Ecto neural progenitor cell (in vitro differentiated cells): ENCODE data around the gene SH3RF1.

Experiments
- DNase-seq: peaks from one replicate; pipeline ENCODE4 v3.0.0-alpha.2; 2018; ENCODE audit warnings: low spot score

SH3RF1 gene

DNA sequence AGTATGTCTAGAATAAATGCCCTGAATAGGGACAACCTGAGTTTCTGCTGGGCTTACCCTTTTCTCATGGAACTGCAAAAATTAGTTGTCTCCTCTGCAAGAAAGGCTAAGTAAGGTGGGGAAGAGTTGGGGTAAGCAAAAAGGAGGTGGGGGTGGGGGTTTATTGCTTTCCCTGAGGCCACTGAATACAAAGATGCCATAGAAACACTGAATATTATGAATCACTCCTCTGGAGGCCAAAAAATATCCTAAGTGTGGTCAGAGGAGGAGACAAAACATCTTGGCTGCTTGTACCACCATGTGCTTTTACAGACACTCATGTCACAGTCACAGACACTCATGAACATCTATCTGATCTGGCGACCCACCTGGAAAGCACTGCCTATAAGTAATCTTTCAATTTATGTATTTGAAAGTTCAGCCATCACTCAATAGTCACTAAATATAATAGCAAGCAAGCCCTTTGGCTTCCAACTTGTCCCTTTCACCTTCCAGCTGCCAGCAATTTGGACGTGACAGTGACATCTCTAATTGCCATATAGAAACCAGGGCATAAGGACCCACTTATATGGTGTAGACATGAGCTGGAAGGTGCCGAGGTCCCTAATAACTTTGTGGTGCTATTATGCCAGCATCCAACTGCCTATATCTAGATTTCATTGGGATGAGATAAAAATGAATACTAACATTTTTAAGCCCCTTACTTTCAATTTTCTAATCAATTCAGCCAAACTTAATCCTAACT lies 138.0 kb downstream of the SH3RF1 start:
- DNase-seq: no peak

GRCh38 chr4:169131556-169132208 lies 139.1 kb downstream of the SH3RF1 start:
- no peak for DNase-seq

- DNase-seq: no peak
These were observed 141.9 kb downstream of the SH3RF1 start for GRCh38 chr4:169128902-169129301.

- DNase-seq: no peak
These were observed 143.4 kb downstream of the SH3RF1 start for GRCh38 chr4:169127314-169127713.

GRCh38 chr4:169124661-169125060 lies 146.1 kb downstream of the SH3RF1 start:
- DNase-seq: no peak

DNA sequence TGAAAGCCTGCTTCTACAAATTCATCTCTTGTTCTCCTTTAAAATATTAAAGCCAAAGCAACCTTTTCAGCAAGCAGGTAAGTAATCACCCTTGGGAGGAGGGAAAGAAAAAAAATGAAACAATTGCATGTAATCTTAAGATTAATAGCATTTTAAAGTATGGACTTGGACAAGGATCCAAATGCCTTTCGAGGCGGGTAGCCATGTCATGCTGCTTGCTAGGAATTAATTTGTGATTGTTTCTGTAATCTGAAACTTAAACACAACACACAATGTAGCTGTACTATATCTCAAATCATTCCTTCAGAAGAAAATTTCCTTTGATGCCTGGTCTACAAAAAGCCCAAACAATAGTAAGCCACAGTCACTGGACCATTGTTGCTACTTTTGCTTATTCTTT lies 148.3 kb downstream of the SH3RF1 start:
- DNase-seq: no peak

GRCh38 chr4:169121861-169122382 lies 148.8 kb downstream of the SH3RF1 start:
- no peak for DNase-seq

DNA sequence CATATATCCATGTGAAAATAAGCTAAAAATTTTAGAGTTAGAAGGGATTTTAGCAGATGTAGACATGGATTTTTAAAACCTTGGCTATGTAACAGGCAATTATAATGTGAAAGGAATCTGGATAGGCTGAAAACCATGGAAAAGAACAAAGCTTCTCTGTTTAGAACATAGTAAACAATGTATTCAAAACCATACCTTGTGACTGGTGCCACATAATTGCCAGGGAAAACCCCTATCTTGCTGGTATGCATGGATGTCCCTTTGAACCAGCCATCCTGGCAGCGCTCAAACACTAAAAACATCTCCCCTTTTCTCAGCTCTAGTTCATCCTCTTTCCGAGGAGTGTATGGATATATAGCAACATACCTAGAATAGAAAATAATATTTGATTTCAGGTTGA lies 150.1 kb downstream of the SH3RF1 start:
- no peak for DNase-seq

GRCh38 chr4:169119536-169119935 lies 151.2 kb downstream of the SH3RF1 start:
- DNase-seq: no peak

- DNase-seq: no peak
These were observed 153.1 kb downstream of the SH3RF1 start for GRCh38 chr4:169117591-169118081.

- no peak for DNase-seq
These were observed 154.4 kb downstream of the SH3RF1 start for GRCh38 chr4:169116270-169116901.

GRCh38 chr4:169115897-169116254 lies 154.9 kb downstream of the SH3RF1 start:
- no peak for DNase-seq

- no peak for DNase-seq
These were observed 155.4 kb downstream of the SH3RF1 start for GRCh38 chr4:169115144-169115896.

GRCh38 chr4:169114341-169114974 lies 156.3 kb downstream of the SH3RF1 start:
- no peak for DNase-seq

DNA sequence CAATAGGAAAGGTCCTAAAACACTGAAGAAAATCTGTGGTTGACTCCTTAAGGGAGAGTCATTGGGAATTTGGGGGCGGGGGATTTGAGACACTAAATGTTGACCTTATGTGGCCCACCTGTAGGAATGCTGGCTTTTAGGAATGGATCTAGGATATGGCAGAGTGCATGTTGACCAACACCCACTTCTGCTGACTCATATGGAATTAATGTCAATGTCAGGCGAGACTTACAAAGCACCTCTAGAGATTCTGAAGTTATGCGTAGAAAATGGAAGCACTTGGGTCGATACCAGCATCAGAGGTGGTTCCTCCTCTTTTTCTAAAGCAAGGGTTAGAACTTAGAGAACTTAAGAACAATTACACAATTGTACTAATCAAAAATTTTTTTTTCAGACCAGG lies 160.1 kb downstream of the SH3RF1 start:
- no peak for DNase-seq

DNA sequence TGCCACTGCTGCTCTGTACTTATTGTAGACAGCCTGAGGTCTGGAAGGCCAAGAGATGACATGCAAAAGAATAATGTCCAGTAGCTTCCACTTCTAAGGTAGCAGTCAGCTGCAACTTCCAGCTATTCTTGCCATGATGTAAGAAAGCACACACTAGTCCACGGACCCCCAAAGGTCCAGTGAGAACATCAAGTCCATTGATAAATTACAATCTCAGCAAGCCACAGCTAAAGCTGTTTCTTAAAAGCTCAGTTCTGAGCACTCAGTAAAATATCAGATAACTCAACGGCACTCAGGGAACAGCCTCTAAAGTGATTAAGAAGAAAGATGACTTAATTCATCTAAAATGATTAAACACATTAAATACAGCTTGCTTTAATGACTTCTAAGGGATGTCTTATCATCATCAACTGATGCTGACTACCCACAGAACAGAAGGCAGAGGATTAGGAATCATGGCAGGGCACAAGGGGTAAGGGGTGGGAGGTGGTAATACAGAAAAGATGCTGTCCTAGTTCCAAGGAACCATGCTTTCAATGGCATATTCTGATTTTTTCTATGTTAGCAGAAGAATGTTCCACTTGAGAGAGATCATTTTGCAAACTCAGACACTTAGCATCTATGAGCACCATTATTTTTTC lies 161.6 kb downstream of the SH3RF1 start:
- DNase-seq: no peak

GRCh38 chr4:169108303-169108702 lies 162.5 kb downstream of the SH3RF1 start:
- DNase-seq: no peak

- no peak for DNase-seq
These were observed 163.2 kb downstream of the SH3RF1 start for GRCh38 chr4:169107528-169107927.

DNA sequence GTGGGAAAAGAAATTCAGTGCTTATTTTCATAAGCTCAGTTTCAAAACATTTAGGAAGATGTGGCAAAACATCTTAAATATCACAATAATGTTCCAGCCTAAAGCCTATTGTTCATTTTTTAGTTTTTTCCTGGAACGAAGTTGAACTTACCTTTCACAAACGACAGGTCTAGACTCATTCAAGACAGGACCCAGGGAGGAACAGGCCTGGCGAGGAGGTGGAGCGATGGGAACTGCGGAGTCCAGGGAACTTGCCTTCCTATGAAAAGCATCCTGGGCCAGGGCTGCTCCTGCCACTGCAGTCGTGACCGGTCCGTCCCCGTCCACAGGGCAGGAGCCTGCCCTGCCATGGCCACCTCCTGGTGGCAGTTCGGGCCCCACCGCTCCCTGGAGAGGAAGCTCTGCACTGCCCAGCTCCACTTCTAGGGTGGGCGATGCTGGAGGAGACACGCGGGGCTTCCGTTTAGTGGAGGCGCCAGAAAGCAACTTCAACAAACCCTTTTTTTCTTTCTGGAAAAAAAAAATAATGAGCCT lies 164.0 kb downstream of the SH3RF1 start:
- no peak for DNase-seq

- DNase-seq: no peak
These were observed 165.1 kb downstream of the SH3RF1 start for GRCh38 chr4:169105620-169106019.

DNA sequence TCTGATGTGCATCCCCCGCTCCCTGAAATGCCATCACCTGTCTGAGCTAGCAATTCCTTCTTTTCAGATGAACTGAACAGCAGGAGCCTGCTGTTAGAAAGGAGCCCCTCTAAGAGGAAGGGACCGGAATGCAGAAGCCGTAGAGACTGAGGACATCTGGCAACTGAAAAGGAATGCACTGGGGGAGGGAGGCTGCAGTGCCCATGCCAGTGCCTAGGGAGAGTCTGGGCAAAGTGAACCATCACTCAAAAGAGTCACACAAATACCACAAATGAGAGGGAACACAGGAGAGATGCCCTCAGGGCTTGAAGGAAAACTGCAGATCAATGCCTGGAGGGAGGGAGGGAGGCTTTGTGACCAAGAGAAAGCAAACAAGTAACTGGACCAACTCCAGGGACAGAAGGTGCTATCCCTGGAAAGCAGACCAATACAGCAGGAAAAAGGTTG lies 166.8 kb downstream of the SH3RF1 start:
- DNase-seq: peak; percentile 52
